GM19035 (cell line): ENCODE results near the gene FREM2.

Source experiments
- ATAC-seq: cut with Tn5 transposase; IDR thresholded peaks from one replicate; pipeline ENCODE4 v1.9.1; 2021; ENCODE audit not compliant: unreplicated experiment

FREM2 gene

DNA sequence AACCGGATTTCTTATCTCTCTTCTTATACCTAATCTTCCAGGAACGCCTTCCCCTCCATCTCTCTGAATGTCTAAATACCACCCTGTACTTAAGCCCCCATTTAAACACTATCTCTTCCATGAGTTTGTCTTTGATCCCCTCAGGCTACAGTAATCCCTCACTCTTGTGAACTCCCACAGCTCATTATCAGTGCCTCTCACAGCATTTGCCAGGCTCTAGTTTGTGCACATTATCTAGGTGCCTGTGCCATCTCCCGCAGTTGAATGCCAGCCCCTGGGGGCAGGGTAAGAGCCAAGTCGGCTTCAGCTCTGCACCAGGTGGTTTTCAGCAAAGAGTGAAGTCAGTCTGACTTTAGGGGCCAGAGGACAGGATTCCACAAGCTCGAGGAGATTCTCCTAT is 71.4 kb downstream of the FREM2 start:
- ATAC-seq: no peak

DNA sequence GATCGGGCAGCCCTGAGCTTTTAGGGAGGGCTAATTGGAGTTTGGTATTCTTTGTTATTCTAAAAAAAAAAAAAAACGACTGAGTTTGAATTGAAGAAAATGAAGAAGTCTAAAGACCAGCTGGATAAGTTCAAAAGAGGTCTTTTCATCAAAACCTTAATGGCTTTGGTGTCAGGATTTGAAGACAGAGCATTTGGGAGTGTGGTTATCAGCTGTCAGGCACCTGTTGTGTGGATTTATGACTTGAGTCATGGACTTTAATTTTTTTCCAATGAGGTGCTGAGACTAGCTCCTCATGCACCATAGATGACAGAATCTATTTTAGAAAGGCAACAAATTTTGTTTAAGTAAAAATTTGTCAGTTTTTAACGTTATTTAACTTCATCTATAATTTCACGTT is 72.5 kb downstream of the FREM2 start:
- ATAC-seq: no peak

DNA sequence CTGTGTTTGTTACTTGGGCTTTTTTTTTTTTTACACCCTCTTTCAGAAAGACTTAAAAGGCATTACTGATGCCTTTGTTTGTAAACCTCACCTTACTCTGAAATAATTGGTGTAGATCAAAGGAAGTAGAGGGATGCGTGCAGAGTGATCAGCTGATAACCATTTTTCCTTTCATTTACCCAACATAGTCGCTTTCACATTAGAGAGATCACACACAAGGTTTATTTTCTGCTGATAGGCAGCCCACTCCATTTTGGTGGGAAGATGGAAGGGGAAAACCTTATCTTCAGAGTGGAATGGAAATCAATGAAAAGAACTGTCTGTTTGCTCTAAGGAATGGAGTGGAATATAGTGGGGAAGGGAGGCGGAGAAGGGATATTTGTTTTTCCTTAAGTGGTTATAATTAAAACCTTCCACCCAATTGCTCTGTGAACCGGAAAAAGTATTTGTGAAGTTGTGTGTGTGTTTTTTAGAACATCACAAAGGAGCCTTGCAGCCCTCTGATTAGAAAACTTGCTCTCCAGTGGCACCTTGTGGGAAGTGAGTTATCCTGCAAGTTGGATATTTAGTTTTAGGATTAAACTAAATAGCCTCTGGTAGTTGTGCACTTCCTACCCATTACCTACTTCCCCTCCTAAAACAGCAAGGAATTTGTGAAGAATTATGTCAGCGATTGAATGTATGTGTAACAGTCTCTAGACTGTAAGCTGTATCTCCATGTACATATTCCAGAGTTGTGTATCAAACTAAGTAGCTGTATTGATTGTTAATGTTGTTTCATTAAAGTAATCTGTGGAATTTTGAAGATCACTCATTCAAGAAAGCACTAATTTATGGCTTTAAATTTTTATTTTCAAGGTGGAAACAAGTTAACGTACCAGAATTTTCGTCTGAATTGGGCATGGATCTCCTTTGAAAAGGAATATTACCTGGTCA is 76.8 kb downstream of the FREM2 start:
- no peak for ATAC-seq

DNA sequence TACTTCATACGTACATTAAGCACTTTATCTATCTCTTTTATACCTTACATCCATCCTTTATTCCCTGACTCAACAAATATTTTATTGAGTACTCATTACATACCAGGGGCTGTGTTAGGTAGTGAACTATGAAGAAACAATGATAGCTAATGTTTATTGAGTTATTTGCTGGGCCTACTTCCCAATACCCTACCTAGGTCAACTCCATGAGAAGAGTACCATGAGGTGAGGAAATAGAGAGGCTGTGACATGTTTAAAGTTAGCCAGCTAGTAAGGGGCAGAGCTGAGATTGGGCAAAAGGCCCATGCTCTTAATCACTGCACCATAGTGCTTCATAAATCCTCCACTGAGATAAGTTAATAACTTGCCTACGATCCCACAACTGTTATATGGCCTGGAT is 79.9 kb downstream of the FREM2 start:
- no peak for ATAC-seq

DNA sequence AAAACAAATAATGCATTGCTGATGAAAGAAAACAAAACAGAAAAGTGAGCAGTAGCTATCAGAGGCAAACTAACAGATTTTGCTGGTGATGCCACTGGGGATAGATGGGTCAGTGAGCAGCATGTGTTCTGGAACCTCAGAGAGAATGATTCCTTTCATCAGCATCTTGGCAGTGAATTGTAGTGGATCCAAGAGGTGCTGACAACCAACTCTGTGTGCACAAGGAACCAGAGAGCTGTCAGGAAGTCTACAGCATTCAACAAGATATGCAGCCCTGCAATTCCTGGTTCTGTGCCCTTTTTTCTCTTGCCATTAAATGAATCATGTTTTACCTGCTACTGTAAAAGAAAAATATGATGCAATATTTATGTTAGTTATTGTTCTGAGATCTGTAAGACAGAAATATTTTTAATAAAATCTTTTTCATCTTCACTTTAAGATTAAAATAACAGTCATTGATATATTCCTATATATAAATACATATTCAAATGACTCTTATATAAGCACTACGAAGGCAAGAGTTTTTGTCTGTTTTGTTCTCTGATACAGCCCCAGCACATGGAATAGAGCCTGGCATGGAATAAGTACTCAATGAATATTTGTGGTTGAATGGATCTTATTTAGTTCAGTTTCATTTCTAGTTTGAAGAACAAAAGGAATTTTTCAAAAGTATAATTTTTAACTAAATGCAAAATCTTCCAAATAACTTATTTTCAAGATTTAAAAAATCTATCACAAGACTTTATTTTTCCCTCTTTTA is 80.8 kb downstream of the FREM2 start:
- no peak for ATAC-seq

DNA sequence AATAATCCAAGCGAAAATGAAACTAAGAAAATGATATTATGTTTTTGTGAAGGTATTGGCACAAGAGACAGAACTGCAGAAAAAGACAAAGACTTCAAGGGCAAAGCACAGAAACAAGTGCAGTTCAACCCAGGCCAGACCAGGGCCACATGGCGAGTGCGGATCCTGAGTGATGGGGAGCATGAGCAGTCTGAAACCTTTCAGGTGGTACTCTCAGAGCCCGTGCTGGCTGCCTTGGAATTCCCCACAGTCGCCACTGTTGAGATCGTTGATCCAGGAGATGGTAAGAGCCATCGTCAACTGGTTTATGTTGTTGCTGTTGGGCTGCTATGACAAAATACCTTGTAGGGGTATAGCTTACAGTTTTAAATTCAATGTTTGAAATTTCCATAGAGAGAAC is 82.6 kb downstream of the FREM2 start:
- ATAC-seq: no peak

DNA sequence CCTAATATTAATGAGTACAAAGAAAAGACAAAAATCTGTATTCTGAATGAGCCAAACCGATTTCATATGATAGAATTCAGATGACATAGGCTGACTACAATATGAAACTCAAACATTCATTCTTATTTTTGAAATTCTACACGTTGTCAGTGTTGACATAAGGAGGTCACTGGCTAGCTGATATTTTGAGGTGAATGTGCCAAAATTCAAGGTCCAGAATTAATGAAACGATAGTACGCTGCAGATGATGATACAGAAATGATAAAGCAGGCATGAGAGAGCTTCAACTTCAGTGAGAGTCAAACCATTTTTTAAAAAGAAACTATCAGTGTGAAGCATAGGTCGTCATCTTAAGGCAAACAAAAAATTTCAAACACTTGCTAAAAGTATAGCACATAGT is 88.2 kb downstream of the FREM2 start:
- ATAC-seq: no peak

DNA sequence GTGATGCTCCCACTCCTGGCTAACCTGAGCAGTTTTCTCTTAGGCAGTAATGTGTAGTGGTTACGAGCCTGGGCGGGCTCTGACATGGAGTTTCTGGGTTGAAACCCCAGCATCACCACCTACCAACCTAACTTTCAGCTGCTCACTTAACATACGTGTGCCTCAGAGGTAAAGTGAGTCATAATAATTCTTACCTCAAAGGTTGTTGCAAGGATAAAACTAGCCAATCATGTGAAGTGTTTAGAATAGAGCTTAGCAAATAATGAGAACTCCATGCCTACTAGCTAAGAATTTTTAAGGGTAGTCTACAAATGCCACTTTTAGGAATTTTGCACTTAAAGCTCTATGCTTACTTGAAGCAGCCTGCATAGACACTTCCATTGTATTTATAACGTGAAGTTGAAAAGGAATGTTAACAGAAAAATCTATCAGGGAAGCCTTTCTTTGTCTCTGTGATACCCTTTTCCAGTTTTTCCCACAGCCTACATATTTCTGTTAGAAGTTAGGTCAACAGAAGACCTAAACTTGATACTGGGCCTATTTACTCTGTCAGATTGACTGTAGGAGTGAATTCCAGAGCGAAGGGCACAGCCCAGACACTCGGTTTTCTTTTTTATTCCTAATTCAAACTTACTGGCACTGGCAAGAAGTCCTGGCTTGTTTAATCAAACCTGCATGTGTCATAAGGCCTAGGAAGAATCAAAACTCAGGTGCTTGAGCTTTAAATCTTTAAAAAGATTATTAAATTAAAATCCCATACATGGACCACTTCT is 90.7 kb downstream of the FREM2 start:
- no peak for ATAC-seq

DNA sequence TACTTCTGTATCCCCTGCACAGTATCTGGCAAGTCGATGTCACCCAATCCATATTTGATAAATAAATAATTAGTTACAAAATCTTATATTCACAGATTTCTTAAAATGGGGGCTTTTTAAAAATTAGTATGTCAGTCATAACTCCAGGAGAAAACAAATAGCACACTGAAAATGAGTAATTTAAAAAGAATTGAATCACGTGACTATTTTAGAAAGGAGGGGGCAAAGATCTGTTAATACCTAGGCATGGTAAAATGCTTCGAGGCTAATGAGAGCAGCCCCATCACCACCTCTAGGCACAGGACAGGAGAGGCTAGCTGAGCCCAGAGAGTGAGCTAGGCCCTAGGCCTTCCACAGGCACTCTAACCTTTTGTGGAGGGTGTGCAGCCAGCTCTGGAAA is 94.7 kb downstream of the FREM2 start:
- no peak for ATAC-seq

DNA sequence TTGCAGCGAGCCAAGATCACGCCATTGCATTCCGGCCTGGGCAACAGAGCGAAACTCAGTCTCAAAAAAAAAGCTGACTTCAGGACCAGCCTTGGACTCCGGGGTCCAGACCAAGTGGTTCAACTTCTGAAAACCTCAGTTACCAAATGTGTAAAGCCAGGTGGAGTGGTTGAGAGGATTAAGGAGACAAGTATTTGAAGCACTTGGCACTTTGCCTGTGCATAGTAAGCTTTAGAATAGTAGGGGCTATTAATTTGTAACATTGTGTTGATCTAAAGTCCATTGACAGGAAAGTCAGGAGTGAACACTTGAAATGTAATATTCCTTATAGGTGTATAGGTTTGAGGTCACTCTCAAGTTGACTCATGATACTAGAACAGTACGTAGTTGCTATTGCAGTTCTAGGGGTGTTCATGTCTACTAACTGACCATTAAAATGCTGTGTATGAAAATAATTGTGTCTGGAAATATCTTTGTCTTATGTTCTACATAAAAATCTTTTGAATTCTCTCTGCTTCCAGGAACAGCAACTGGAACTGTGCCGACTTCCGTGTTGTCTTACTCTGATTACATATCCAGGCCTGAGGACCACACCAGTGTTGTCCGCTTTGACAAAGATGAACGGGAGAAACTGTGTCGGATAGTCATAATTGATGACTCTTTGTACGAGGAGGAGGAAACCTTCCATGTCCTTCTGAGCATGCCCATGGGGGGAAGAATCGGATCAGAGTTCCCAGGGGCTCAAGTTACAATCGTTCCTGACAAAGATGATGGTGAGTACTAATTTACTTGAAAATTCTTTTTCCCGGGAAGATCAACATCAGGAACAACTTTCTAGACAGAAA is 97.4 kb downstream of the FREM2 start:
- ATAC-seq: no peak

DNA sequence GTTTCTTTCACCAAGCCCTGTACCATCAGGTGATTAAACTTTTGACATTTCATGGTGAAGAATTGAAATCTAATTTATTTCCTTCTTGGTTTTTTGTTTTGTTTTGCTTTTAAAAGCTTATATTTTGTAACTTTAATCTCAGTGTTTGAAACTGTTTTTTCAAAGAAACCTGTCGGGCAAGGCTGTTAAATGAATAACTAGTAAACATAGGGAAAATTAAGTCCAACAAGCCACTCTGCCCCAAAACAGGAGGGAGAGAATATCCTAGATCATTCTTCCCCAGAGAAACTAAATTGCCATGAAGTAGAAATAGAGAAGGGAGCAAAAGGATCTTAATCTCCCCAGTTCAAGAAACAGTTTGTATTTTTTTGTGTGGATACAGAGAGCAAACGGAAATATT is 98.2 kb downstream of the FREM2 start:
- no peak for ATAC-seq

DNA sequence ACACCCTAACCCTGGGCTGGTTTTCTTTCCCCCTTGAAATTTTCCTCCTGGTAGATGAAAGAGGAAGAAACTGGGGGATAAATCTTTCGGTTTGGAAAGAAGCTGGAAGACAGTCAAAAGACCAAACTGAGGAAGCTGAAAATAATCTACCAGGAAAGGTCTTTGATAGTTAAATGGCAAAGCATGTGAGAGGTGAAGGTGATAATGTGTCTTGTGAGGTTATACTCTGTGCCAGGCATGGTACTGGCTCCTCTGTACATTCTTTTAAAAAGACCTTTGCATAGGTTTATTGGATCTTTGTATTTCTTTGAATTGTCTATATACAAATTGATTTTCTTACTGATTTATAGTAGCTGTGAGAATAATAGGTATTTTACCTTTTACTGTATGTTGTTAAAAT is 98.6 kb downstream of the FREM2 start:
- ATAC-seq: no peak

DNA sequence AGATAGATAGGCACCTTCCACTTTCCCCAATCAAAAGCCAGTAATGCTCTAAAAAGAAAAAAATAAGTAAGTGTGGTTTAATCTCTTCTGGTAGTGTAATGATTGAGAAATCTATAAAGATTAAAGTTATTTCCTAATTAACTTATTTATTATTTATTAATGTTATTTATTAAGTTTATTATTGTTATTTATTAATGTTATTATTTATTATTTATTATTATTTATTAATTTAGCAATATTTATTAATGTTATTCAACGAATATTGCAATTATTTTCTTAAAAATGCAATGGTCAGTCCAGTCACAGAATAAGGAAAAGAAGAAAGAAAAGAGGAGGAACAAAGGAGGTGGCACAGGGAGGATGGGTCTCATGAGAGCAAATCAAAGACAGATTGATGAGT is 100.7 kb downstream of the FREM2 start:
- no peak for ATAC-seq

DNA sequence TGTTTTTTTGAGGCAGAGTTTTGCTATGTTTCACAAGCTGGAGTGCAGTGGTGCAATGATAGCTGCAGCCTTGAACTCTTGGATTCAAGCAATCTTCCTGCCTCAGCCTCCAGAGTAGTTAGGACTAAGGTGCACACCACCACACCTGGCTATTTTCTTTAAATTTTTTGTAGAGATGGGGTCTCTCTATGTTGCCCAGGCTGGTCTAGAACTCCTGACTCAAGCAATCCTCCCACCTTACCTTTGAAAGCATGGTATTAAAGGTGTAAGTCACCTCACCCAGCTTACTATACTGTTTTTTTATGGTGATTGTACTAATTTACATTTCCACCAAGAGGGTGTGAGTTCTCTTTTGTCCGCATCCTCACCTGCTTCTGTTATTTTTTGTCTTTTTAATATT is 110.0 kb downstream of the FREM2 start:
- no peak for ATAC-seq

DNA sequence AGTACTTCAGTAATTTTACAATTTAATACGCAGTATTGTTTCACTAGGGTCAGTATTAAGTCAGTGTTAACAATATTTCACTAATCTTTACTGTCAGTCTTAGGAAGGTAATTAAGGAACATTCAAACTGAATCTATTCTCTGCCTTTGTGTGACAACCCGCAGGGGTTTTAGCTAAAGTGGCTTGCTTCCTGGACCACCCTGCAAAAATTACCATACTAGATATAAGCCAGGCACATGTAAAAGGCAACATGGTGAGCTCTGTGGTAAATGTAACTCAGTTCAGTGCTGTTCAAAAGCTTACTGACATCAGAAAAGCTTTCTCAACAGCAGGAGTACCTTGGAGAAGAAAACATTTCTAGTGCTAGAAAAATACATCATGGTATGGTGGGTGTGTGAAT is 116.7 kb downstream of the FREM2 start:
- no peak for ATAC-seq

DNA sequence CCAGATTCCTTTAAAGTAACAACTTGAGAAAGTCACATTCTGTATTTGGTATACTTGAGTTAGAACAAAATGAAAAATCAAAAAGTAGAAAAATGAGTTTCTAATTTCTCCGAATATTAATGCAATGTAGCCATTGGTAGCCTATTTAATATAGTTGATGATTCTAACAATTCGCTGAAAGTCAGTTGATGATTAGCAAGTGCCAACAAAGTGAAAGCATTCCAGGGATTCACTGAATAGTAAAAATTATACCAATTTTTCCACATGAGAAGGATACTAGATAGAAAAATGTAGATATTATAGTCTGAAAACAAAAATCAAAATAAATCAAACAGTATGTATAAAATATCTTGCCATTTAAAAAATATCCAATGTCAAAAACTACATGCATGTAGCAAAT is 117.2 kb downstream of the FREM2 start:
- no peak for ATAC-seq

DNA sequence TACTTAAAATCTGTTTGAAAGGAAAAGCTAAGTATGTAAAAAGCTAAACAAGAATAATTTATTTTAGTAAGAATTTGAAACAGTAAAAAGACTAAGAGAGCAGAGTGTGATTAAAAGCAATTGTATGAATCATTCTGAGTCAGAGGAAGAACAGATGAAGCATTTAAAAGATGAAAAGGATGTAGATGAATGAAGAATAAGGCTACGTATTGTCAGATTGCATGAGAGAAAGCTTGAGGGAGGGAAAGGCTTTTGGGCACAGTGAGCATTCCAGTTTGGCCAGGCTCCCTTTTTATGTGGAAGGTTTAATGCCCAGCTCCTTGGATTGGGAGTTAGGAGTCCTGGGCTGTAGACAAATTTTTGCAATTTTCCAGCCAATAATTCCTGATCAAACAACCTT is 117.7 kb downstream of the FREM2 start:
- no peak for ATAC-seq

DNA sequence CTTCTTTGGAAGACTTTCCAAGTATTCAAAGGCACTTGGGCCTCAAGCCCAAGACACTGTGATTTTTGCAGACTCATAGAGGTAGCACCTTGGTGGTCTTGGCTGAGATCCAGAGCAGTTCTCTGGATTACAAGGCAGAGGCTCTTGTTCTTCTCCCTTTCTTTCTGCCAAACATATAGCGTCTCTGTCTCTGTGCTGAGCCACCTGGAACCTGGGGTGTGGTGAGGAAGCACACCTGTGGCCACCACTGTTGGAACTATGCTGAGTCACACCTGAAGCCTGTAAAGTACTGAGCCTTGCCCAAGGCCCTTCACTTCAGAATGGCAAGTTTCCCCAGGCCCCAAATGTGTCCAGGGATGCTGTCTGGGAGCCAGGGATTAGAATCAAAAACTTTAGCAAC is 127.5 kb downstream of the FREM2 start:
- no peak for ATAC-seq

DNA sequence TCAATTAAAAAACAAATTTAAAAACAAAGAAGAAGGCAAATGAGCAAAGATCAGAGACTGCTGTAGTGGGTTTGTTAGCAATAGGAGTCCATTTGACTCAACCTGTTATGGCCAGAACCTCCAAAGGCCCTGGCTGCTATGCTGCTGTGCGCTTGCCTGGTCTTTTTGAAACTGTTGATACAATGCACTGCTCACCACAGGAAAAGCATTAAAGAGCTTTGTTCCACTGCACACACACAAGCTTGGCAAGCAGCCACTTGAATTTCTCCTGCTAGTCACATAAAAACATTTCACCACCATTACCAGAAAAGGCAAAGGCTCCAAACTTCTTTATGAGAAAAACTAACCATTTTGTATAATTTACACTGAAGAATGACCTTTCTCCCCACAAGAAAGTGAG is 132.2 kb downstream of the FREM2 start:
- no peak for ATAC-seq

DNA sequence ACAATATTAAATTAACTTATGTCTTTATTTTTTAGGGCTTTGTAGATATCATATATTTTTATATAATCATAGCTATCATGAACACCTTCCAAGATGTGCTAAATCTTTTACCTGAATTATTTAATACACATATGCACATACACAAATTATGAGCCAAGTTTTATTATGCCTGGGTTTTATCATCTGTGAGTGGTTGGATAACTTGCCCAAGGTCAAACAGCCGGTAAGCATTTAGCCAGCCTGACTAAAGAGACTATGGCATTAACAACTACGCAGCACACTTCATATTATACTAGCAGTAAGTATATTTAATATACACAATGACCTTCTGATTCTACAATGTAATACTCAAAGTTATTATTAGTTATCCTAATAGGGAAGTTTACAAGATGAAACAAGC is 132.7 kb downstream of the FREM2 start:
- no peak for ATAC-seq
